MM.1S (cell line): ENCODE data around the gene MGAT2.

ENCODE experiments used
- DNase-seq: peaks from one replicate; pipeline ENCODE4 v3.0.0-alpha.2; 2015
- H2AFZ ChIP-seq: fragments of 300-600 bp; sonication (generic); 2 replicates; pipeline ENCODE4 v1.6.0; 2016; ENCODE audit warnings: antibody characterized with exemption, low read length
- H3F3A ChIP-seq: fragments of 300-600 bp; sonication (generic); 2 replicates; pipeline ENCODE4 v1.6.1; 2016; ENCODE audit warnings: mild to moderate bottlenecking, antibody characterized with exemption, low read length, moderate library complexity, mixed read lengths; ENCODE audit not compliant: insufficient read depth
- H3K27ac ChIP-seq: fragments of 300-600 bp; sonication (generic); 2 replicates; pipeline ENCODE4 v1.5.1; 2016; ENCODE audit warnings: mild to moderate bottlenecking, low read length
- H3K27me3 ChIP-seq: fragments of 300-600 bp; sonication (generic); replicated peaks from 2 replicates; pipeline ENCODE4 v1.6.0; 2016; ENCODE audit warnings: low read length; ENCODE audit not compliant: insufficient read depth
- H3K36me3 ChIP-seq: fragments of 300-600 bp; sonication (generic); replicated peaks from 2 replicates; pipeline ENCODE4 v1.6.1; 2016; ENCODE audit warnings: mild to moderate bottlenecking, low read length, mixed read lengths; ENCODE audit not compliant: insufficient read depth
- H3K4me1 ChIP-seq: fragments of 300-600 bp; sonication (generic); 2 replicates; pipeline ENCODE4 v1.6.1; 2016; ENCODE audit warnings: low read length, mixed read lengths
- H3K4me2 ChIP-seq: fragments of 300-600 bp; sonication (generic); 2 replicates; pipeline ENCODE4 v1.6.0; 2016; ENCODE audit warnings: low read depth, low read length
- H3K4me3 ChIP-seq: fragments of 300-600 bp; sonication (generic); 2 replicates; pipeline ENCODE4 v1.5.1; 2016; ENCODE audit warnings: low read length, mixed read lengths
- H3K79me2 ChIP-seq: fragments of 300-600 bp; sonication (generic); 2 replicates; pipeline ENCODE4 v1.6.1; 2016; ENCODE audit warnings: mixed run types, low read length, mixed read lengths
- H3K9ac ChIP-seq: fragments of 300-600 bp; sonication (generic); 2 replicates; pipeline ENCODE4 v1.6.1; 2016; ENCODE audit warnings: low read length, mixed read lengths
- H3K9me2 ChIP-seq: fragments of 300-600 bp; sonication (generic); replicated peaks from 2 replicates; pipeline ENCODE4 v1.6.1; 2016; ENCODE audit warnings: mild to moderate bottlenecking, low read length, mixed read lengths; ENCODE audit not compliant: insufficient read depth
- H3K9me3 ChIP-seq: fragments of 300-600 bp; sonication (generic); replicated peaks from 2 replicates; pipeline ENCODE4 v1.6.1; 2016; ENCODE audit warnings: mild to moderate bottlenecking, low read length, mixed read lengths; ENCODE audit not compliant: insufficient read depth
- H4K20me1 ChIP-seq: fragments of 300-600 bp; sonication (generic); 2 replicates; pipeline ENCODE4 v1.6.1; 2016; ENCODE audit warnings: mild to moderate bottlenecking, low read length, moderate library complexity, mixed read lengths; ENCODE audit not compliant: insufficient read depth
- EZH2 ChIP-seq: fragments of 300-600 bp; sonication (generic); optimal IDR thresholded peaks from 2 replicates; pipeline ENCODE3; 2017; ENCODE audit warnings: low read depth, mild to moderate bottlenecking, antibody characterized with exemption, low read length, mixed read lengths
- EZH2phosphoT487 ChIP-seq: fragments of 300-600 bp; sonication (generic); IDR thresholded peaks from 2 replicates; pipeline ENCODE4 v1.6.1; 2018; ENCODE audit warnings: antibody characterized with exemption, low read length
- TF ChIP-seq, protein P1 (sequence below): fragments of 300-600 bp; sonication (generic); IDR thresholded peaks from 2 replicates; pipeline ENCODE4 v1.5.1; 2016; ENCODE audit warnings: antibody characterized with exemption, low read length, mixed read lengths

MGAT2 gene

DNA sequence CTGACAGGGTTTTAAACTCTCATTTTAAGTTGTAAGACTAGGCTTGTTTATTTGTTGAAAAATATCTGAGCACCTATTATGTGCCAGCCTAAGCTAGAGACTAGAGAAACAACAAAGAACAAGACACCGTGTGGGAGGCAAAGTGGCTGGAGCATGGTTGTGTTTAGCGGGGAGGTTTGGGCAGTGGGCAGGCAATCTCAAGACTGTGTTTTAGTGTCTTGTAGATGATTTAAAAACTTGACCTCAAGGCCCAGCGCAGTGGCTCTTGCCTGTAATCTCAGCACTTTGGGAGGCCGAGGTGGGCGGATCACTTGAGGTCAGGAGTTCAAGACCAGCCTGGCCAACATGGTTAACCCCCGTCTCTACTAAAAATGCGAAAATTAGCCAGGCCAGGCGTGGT, 7.9 kb upstream of the MGAT2 start:
- H2AFZ ChIP-seq, result no peak overlapping the region
- H3F3A ChIP-seq, result no peaks in the 10 kb centered on the region
- no peak overlapping the region for H3K9ac ChIP-seq
- no peak overlapping the region for H3K4me3 ChIP-seq
- DNase-seq, result no peak
- no peaks in the 10 kb centered on the region for H3K27me3 ChIP-seq
- H3K9me2 ChIP-seq, result no peaks in the 10 kb centered on the region
- H3K9me3 ChIP-seq, result no peaks in the 10 kb centered on the region
- no peaks in the 10 kb centered on the region for H3K36me3 ChIP-seq
- no peaks in the 10 kb centered on the region for H3K4me1 ChIP-seq
- H3K27ac ChIP-seq, result no peak overlapping the region
- H3K79me2 ChIP-seq, result peaks cover 2% of the 10 kb centered on the region; the same call in 1 of the 2 replicates
- TF ChIP-seq, protein P1, sequence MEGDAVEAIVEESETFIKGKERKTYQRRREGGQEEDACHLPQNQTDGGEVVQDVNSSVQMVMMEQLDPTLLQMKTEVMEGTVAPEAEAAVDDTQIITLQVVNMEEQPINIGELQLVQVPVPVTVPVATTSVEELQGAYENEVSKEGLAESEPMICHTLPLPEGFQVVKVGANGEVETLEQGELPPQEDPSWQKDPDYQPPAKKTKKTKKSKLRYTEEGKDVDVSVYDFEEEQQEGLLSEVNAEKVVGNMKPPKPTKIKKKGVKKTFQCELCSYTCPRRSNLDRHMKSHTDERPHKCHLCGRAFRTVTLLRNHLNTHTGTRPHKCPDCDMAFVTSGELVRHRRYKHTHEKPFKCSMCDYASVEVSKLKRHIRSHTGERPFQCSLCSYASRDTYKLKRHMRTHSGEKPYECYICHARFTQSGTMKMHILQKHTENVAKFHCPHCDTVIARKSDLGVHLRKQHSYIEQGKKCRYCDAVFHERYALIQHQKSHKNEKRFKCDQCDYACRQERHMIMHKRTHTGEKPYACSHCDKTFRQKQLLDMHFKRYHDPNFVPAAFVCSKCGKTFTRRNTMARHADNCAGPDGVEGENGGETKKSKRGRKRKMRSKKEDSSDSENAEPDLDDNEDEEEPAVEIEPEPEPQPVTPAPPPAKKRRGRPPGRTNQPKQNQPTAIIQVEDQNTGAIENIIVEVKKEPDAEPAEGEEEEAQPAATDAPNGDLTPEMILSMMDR, result no peak
- no peak for TF ChIP-seq EZH2
- no peak for TF ChIP-seq EZH2phosphoT487
- H3K4me2 ChIP-seq, result no peak overlapping the region
- no peaks in the 10 kb centered on the region for H4K20me1 ChIP-seq

DNA sequence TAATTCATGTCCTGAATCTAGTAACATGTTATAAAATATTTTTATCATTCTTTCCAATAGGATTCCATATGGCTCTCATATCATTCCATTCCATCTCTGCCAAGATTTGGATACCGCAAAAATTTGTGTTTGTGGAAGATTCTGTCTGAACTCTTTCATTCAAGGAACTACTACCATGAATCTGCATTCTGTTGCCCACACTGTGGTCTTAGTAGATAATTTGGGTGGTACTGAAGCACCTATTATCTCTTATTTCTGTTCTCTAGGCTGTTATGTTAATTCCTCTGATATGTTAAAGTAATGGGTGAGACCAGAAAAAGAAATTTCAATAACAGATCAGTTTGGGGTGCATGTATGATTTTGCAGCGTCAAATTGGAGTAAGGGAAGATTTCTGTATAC, 6.4 kb upstream of the MGAT2 start:
- Histone ChIP-seq H4K20me1 (no peaks in the 10 kb centered on the region), H3K27ac (no peak overlapping the region), H3K4me3 (no peak overlapping the region), H3K27me3 (no peaks in the 10 kb centered on the region), H3K9me3 (no peaks in the 10 kb centered on the region), H3K9ac (no peak overlapping the region), H3K4me1 (no peaks in the 10 kb centered on the region), H3F3A (no peaks in the 10 kb centered on the region), H3K4me2 (no peak overlapping the region), H3K9me2 (no peaks in the 10 kb centered on the region), H3K36me3 (no peaks in the 10 kb centered on the region), H2AFZ (no peak overlapping the region), H3K79me2 (peaks cover 14% of the 10 kb centered on the region)
- DNase-seq, result no peak
- TF ChIP-seq, protein P1, result no peak
- TF ChIP-seq EZH2phosphoT487 (no peak), EZH2 (no peak)

DNA sequence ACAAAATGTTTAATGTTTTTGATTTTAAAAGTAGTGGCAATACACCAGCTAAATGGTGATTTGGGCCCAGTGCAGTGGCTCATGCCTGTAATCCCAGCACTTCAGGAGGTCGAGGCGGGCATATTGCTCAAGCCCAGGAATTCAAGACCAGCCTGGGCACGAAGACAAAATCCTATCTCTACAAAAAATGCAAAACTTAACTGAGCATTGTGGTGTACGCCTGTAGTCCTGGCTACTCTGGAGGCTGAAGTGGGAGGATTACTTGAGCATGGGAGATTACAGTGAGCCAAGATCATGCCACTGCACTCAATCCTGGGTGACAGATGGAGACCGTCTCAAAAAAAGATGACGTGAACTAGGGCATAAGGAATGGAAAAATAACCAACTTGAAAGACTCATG, 4.8 kb upstream of the MGAT2 start:
- TF ChIP-seq EZH2phosphoT487 (no peak), EZH2 (no peak)
- TF ChIP-seq, protein P1, result no peak
- no peaks in the 10 kb centered on the region for H3K4me1 ChIP-seq
- 0 out of 2 replicates have a peak, but pooled peaks cover 5% of the 10 kb centered on the region for H3F3A ChIP-seq
- no peaks in the 10 kb centered on the region for H3K27me3 ChIP-seq
- no peaks in the 10 kb centered on the region for H3K9me2 ChIP-seq
- H3K9ac ChIP-seq, result no peak overlapping the region
- DNase-seq, result no peak
- H3K36me3 ChIP-seq, result no peaks in the 10 kb centered on the region
- H2AFZ ChIP-seq, result no peak overlapping the region
- H3K9me3 ChIP-seq, result no peaks in the 10 kb centered on the region
- H4K20me1 ChIP-seq, result no peaks in the 10 kb centered on the region
- no peak overlapping the region for H3K27ac ChIP-seq
- no peak overlapping the region for H3K4me2 ChIP-seq
- H3K4me3 ChIP-seq, result no peak overlapping the region
- peaks cover 27% of the 10 kb centered on the region for H3K79me2 ChIP-seq
